ENCODE data around the gene ATPAF1. TPM values are rescaled to one million over a fixed set of nuclear protein-coding genes. Genes with fewer than 3 reads are reported as not detected.
A peak's percentile ranks its signal among the peaks of the same experiment; 100 is the strongest.

The ATPAF1 gene
- total and polyA plus RNA-seq, 4 experiments from 2014 or later = 32.9 to 128 (median 57.1) TPM

- Histone ChIP-seq H3K36me3 (ENCODE audit: insufficient read depth, low read length) (peaks cover 10% of the 10 kb centered on the region), H3K27ac (ENCODE audit: low read depth, low read length) (peak overlapping the region; percentile 6), H3K27me3 (ENCODE audit: insufficient read depth, low read length) (no peaks in the 10 kb centered on the region), H3K4me3 (ENCODE audit: low read length in 2 of 2) (no peak overlapping the region), H3K9me3 (ENCODE audit: control insufficient read depth in 1 of 2, low read length in 2 of 2) (no peaks in the 10 kb centered on the region), H3K4me1 (ENCODE audit: insufficient read depth, low read length) (peaks cover 53% of the 10 kb centered on the region)
- H3K27ac Mint-ChIP-seq = peak overlapping the region; percentile 29 to 87 (median 47)
- no peaks in the 10 kb centered on the region for H3K27me3 Mint-ChIP-seq
- intact Hi-C loops (cut with micrococcal nuclease) = no loop called here
- peaks cover 17 to 37% of the 10 kb centered on the region in 2 donors for H3K36me3 Mint-ChIP-seq
- CTCF ChIA-PET (ENCODE audit: partially characterized antibody) = interaction anchor here (1.1 to 2.1 kb wide), 2 partner anchors 8 to 10 kb away, joined by 4 to 12 read pairs; partner anchors contain the start of gene MKNK1
- peak in 2 of 5 donors; percentile 21 to 29 for DNase-seq
- H3K4me3 Mint-ChIP-seq = peak overlapping the region; percentile 26 to 95 (median 82)
- no peaks in the 10 kb centered on the region for H3K9me3 Mint-ChIP-seq
- H3K4me1 Mint-ChIP-seq = peaks cover 26 to 73% (median 54%) of the 10 kb centered on the region in 4 donors
- POLR2A ChIA-PET (ENCODE audit: partially characterized antibody) = interaction anchor here (1.3 to 10.4 kb wide), 3 partner anchors 9 to 61 kb away, joined by 3 to 182 read pairs (median 23); partner anchors contain the start of genes ATPAF1 and MKNK1
These were observed 54.2 kb downstream of the ATPAF1 start for GRCh38 chr1:46613661-46614603.

GRCh38 chr1:46612937-46613660 is 55.1 kb downstream of the ATPAF1 start:
- Mint-ChIP-seq H3K4me1 (peaks cover 26 to 73% (median 54%) of the 10 kb centered on the region in 4 donors), H3K4me3 (peak overlapping the region in 4 of 8 donors; percentile 29 to 65 (median 55)), H3K36me3 (peaks cover 24 to 45% of the 10 kb centered on the region in 2 donors), H3K9me3 (no peaks in the 10 kb centered on the region), H3K27me3 (no peaks in the 10 kb centered on the region), H3K27ac (peak overlapping the region in 4 of 7 donors; percentile 25 to 64 (median 44))
- Histone ChIP-seq H3K27me3 (ENCODE audit: insufficient read depth, low read length) (no peaks in the 10 kb centered on the region), H3K4me1 (ENCODE audit: insufficient read depth, low read length) (peaks cover 53% of the 10 kb centered on the region), H3K9me3 (ENCODE audit: control insufficient read depth in 1 of 2, low read length in 2 of 2) (no peaks in the 10 kb centered on the region), H3K36me3 (ENCODE audit: insufficient read depth, low read length) (peaks cover 18% of the 10 kb centered on the region), H3K27ac (ENCODE audit: low read depth, low read length) (no peak overlapping the region), H3K4me3 (ENCODE audit: low read length in 2 of 2) (no peak overlapping the region)
- ChIA-PET CTCF (ENCODE audit: partially characterized antibody) (interaction anchor here (2.1 kb wide), 1 partner anchor 9 kb away, joined by 12 read pairs; the partner anchor contains the start of gene MKNK1), POLR2A (ENCODE audit: partially characterized antibody) (interaction anchor here (5.2 to 10.4 kb wide), 2 partner anchors 8 to 55 kb away, joined by 23 to 182 read pairs; partner anchors contain the start of genes ATPAF1 and MKNK1)
- intact Hi-C loops (cut with micrococcal nuclease) = no loop called here
- DNase-seq = no peak

- Histone ChIP-seq H3K36me3 (ENCODE audit: insufficient read depth, low read length) (peaks cover 19% of the 10 kb centered on the region), H3K4me1 (ENCODE audit: insufficient read depth, low read length) (peaks cover 48% of the 10 kb centered on the region), H3K9me3 (ENCODE audit: control insufficient read depth in 1 of 2, low read length in 2 of 2) (no peaks in the 10 kb centered on the region), H3K4me3 (ENCODE audit: low read length in 2 of 2) (no peak overlapping the region), H3K27me3 (ENCODE audit: insufficient read depth, low read length) (no peaks in the 10 kb centered on the region), H3K27ac (ENCODE audit: low read depth, low read length) (no peak overlapping the region)
- peak overlapping the region in 1 of 8 donors; percentile 9 for H3K4me3 Mint-ChIP-seq
- CTCF ChIA-PET (ENCODE audit: partially characterized antibody) = no interaction called here
- no peaks in the 10 kb centered on the region for H3K27me3 Mint-ChIP-seq
- DNase-seq = no peak
- peaks cover 25 to 61% (median 49%) of the 10 kb centered on the region in 4 donors for H3K4me1 Mint-ChIP-seq
- peaks cover 29 to 42% of the 10 kb centered on the region in 2 donors for H3K36me3 Mint-ChIP-seq
- intact Hi-C loops (cut with micrococcal nuclease) = no loop called here
- H3K27ac Mint-ChIP-seq = peak overlapping the region in 3 of 7 donors; percentile 9 to 57 (median 46)
- no peaks in the 10 kb centered on the region for H3K9me3 Mint-ChIP-seq
- POLR2A ChIA-PET (ENCODE audit: partially characterized antibody) = interaction anchor here (0.8 to 10.4 kb wide), 2 partner anchors 7 to 309 kb away, joined by 3 to 182 read pairs; partner anchors contain the start of genes LRRC41, MKNK1 and UQCRH
These were observed 56.4 kb downstream of the ATPAF1 start for GRCh38 chr1:46611691-46612221.

GRCh38 chr1:46607345-46608130 is 60.6 kb downstream of the ATPAF1 start:
- ChIA-PET CTCF (ENCODE audit: partially characterized antibody) (no interaction called here), POLR2A (ENCODE audit: partially characterized antibody) (interaction anchor here (8.7 kb wide), 1 partner anchor 8 kb away, joined by 182 read pairs; the partner anchor contains the start of gene MOB3C)
- H3K27me3 ChIP-seq (ENCODE audit: insufficient read depth, low read length) = no peaks in the 10 kb centered on the region
- Mint-ChIP-seq H3K4me3 (no peak overlapping the region), H3K9me3 (no peaks in the 10 kb centered on the region), H3K36me3 (peaks cover 29 to 41% of the 10 kb centered on the region in 2 donors), H3K27ac (peak overlapping the region in 4 of 7 donors; percentile 13 to 22 (median 18)), H3K4me1 (peaks cover 32 to 65% (median 51%) of the 10 kb centered on the region in 4 donors), H3K27me3 (no peaks in the 10 kb centered on the region)
- no peaks in the 10 kb centered on the region for H3K9me3 ChIP-seq (ENCODE audit: control insufficient read depth in 1 of 2, low read length in 2 of 2)
- intact Hi-C loops (cut with micrococcal nuclease) = loop anchor here (10.0 kb wide), 1 partner anchor 73 kb away; a partner anchor contains a TSS
- peaks cover 47% of the 10 kb centered on the region for H3K4me1 ChIP-seq (ENCODE audit: insufficient read depth, low read length)
- H3K36me3 ChIP-seq (ENCODE audit: insufficient read depth, low read length) = peaks cover 19% of the 10 kb centered on the region
- H3K4me3 ChIP-seq (ENCODE audit: low read length in 2 of 2) = no peak overlapping the region
- H3K27ac ChIP-seq (ENCODE audit: low read depth, low read length) = no peak overlapping the region
- DNase-seq = no peak

- CTCF ChIA-PET (ENCODE audit: partially characterized antibody) = interaction anchor here (1.0 to 5.3 kb wide), 5 partner anchors 8 to 118 kb away, joined by 4 to 37 read pairs (median 5); partner anchors contain the start of genes ATPAF1 and MOB3C
- POLR2A ChIA-PET (ENCODE audit: partially characterized antibody) = interaction anchor here (1.6 to 8.7 kb wide), 3 partner anchors 9 to 78 kb away, joined by 4 to 182 read pairs (median 12); partner anchors contain the start of gene MOB3C
- H3K4me3 ChIP-seq (ENCODE audit: low read length in 2 of 2) = no peak overlapping the region
- H3K36me3 ChIP-seq (ENCODE audit: insufficient read depth, low read length) = peaks cover 19% of the 10 kb centered on the region
- H3K27me3 ChIP-seq (ENCODE audit: insufficient read depth, low read length) = no peaks in the 10 kb centered on the region
- peaks cover 35 to 68% (median 56%) of the 10 kb centered on the region in 4 donors for H3K4me1 Mint-ChIP-seq
- peak overlapping the region in 6 of 8 donors; percentile 4 to 94 (median 50) for H3K4me3 Mint-ChIP-seq
- DNase-seq = no peak
- no peak overlapping the region for H3K27ac ChIP-seq (ENCODE audit: low read depth, low read length)
- H3K4me1 ChIP-seq (ENCODE audit: insufficient read depth, low read length) = peaks cover 37% of the 10 kb centered on the region
- H3K27ac Mint-ChIP-seq = peak overlapping the region; percentile 8 to 90 (median 77)
- intact Hi-C loops (cut with micrococcal nuclease) = loop anchor here (10.0 kb wide), 1 partner anchor 72 kb away; a partner anchor contains a TSS
- H3K27me3 Mint-ChIP-seq = no peaks in the 10 kb centered on the region
- H3K9me3 Mint-ChIP-seq = no peaks in the 10 kb centered on the region
- peaks cover 29 to 40% of the 10 kb centered on the region in 2 donors for H3K36me3 Mint-ChIP-seq
- no peaks in the 10 kb centered on the region for H3K9me3 ChIP-seq (ENCODE audit: control insufficient read depth in 1 of 2, low read length in 2 of 2)
These were observed 61.8 kb downstream of the ATPAF1 start for GRCh38 chr1:46606255-46606965.

All from CD4-positive, alpha-beta memory T cell (primary cell).